NCI-H187 treated with DMSO at 0.1 percent for 48 hours (cell line): ENCODE results near the gene FAM120A.

Experiments used
- DNase-seq: peaks from one replicate; lab custom pipeline; 2025; lab: John Stamatoyannopoulos, UW

The FAM120A gene

GRCh38 chr9:93560991-93561390 is 109.5 kb downstream of the FAM120A start:
- DNase-seq, result no peak

- DNase-seq, result no peak
Measured at GRCh38 chr9:93562157-93562556, 110.7 kb downstream of the FAM120A start.

DNA sequence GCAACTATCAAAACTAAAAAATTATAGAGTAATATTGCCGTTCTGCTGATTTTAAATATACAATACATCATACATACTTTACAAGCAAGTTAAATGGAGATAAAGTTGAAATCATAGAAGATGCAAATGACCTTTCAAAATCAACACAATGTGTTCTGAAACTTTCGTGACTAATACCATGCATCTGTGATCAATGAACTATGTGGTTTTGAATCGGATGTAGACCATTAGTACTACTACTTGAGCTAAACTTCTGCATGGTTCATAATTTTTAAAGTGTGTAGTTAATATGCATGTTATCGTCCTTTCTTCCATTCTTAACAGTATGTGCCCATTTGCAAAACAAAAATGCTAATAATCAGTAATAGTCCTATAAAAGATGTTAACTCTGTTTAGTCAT is 113.6 kb downstream of the FAM120A start:
- DNase-seq, result no peak

DNA sequence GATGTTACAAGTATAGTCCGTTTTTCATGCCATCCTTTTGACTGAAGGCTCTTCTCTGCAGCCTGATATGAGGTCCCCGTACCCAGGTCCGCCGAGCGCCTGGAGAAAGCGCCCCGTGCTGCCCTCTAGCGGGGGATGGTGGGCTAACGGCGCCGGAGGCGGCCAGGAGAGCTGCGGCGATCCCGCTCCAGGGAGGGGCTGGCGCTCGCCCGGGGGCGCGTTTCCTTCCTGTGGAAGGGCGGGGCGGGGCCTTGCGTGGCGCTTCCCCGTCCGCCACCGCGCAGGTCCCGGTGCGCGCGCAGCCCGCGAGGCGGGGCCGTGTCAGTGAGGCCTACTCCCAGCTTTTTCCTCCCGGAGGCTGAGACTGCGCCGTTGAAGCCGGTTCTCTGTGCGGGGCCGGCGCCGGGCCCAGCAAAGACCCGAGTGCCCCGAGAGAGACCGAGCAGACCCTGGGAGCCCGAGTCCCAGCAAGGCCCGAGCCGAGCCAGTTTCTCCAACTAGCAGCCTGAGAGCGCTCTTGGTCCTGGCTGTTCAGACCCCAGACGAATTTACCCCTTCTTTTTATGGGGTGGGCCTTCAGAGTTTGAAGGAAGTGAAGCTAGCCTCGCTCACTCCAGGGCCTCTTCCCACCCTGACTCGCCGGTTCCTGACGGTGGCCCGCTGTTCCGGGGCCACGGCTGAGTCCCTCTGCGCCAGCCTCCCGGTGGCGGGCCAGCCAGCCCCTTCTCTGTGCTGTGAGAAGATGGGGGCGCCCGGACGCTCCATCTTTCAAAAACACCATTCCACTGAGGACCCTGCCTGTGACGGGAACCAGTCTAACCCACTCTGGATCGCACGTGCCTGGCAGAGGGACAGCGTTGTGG is 115.2 kb downstream of the FAM120A start:
- DNase-seq, result peak; percentile 52

DNA sequence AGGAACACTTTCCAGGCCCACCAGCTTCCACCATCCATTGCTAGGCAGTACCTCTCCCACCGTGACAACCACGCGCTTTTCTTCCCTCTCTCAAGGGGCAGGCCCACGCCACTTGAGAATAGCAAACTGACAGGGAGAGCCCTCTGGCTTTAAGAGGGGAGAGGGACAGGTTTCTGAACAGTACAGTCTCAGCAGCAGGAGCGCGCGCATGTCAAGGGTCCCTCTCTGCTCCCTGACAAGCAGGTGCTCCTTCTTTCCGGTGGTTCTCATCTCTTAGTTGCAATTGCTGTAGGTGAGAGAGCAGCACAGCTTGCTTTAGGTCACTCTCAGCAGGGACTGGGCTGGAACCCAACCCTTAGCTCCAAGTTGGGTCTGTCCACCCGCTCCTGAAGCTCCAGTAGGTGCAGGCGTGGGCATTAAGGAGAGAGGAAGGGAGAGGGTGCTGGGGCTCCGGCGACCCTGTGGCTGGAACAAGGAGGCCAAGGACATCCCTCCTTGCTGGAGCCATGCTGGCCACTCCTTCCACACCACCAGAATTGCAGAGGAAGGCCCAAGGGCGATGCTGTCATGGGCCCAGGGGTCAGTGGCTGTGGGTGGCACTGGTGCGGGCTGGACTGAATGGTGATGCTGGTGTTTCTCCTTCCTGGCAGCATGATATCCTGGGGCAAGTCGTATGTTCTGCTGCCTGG is 115.9 kb downstream of the FAM120A start:
- no peak for DNase-seq

- DNase-seq, result no peak
Measured at GRCh38 chr9:93568169-93568568, 116.7 kb downstream of the FAM120A start.

DNA sequence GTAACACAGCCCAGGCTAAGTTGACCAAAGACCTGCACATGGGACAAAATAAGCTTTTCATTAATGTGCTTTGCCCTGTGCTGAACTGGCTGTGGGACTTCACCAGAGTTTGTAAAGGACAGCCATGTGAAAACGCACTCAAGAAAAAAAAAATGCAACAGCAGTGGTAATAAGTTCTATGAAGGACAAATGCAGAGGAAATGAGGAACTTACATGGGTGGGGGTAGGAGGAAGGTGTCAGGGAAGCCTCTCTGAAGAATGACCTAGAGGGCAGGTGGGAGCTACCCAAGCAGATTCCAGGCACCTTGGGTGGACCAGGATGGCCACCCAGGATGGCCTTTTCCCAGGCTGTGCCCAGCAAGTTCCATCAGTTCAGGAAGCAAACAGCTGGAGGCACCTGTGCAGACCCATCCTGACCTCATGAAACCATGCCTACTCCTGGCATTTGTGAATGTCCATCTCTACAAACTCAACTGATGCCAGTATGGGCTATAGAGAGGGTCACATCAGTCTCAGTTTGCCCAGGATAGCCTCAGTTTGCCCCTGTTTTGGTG is 118.2 kb downstream of the FAM120A start:
- DNase-seq, result no peak

- DNase-seq, result no peak
Measured at GRCh38 chr9:93572221-93572620, 120.7 kb downstream of the FAM120A start.

DNA sequence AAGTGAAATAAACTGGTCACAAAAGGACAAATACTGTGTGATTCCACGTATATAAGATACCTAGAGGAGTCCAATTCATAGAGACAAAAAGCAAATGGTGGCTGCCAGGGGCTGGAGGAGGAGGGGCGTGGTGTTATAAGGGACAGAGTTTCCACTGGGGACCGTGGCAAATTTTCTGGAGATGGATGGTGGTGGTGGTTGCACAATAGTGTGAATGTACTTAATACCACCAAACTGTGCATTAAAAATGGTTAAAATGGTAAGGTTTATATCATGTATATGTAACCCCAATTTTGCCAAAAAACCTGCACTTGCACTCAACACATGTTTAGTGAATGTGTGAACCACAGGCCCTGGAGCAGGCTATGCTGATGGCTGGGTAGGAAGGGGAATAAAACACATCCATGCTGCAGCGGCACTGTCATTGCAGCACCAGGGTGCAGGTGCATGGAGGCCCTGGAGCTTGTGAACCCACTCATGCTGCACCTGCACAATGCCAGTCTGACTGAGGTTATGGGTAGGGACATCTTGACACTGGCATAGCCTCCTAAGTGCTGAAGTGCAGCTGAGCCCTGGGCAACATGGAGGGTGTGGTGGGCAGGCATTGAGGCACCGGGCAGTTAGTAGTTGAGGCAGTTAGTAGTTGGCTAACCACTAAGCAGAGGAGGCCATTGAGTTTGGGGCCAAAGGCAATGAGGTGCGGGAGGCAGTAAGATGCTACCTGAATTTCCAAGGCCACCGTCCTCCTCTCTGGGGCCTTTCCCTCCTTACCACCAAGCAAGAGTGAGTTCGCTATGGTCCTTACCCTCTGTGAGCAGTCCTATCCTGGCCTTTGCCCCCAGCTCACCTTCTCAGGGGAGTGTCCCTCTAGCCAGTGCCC is 121.4 kb downstream of the FAM120A start:
- no peak for DNase-seq

DNA sequence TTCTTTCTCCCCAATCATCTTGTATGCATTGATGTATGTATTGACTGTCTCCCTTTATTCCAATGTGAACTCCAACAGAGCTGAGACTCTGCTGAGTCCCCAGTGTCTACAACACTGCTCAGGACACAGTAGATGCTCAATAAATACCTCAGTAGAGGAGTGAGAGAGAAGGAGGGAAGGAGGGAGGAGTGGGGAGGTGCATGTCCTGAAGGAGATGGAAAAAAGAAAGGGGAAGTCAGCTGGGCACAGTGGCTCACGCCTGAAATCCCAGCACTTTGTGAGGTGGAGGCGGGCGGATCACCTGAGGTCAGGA is 122.0 kb downstream of the FAM120A start:
- no peak for DNase-seq

- no peak for DNase-seq
Measured at GRCh38 chr9:93574091-93574899, 122.8 kb downstream of the FAM120A start.

DNA sequence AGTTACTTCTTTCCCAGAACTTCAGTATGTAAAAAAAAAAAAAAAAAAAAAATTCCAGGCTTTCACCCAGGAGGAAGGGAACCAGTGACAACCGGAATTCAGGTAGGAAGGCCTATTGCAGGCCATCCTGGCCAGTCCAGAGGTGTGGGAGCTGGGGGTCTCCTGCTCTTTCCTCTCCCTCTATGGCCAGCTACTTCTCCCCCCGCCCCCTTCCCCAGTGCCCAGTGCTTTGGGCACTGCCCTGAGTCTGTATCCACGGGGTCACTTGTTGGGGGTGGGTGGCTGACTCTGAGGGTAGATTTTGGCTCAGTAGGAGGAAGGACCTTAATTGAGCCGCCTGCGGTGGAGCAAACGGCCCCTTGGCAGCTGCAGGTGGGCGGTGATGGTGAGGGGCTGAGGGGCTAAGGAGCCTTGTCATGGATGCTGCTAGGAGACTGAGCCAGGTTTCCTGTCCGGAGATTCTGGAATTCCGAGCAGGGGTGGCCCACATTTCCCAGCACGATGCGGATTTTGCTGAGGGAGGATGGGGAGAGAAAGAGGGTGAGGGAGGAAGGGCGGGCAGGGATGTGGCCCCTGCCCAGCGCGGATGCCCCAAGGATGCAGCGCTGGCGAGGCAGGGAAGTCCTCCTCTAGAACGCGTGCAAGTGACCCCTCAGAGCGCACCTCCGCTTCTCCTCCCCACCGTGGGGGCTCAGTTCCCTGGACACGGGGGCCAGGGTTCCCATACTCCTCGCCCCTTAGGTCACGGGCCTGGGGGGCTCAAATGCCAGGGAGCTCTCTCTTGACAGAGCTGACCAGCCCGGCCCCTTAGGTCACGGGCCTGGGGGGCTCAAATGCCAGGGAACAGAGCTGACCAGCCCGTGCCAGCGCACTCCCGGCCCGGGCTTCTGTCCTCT is 123.7 kb downstream of the FAM120A start:
- DNase-seq, result no peak

GRCh38 chr9:93575796-93576257 is 124.3 kb downstream of the FAM120A start:
- no peak for DNase-seq

DNA sequence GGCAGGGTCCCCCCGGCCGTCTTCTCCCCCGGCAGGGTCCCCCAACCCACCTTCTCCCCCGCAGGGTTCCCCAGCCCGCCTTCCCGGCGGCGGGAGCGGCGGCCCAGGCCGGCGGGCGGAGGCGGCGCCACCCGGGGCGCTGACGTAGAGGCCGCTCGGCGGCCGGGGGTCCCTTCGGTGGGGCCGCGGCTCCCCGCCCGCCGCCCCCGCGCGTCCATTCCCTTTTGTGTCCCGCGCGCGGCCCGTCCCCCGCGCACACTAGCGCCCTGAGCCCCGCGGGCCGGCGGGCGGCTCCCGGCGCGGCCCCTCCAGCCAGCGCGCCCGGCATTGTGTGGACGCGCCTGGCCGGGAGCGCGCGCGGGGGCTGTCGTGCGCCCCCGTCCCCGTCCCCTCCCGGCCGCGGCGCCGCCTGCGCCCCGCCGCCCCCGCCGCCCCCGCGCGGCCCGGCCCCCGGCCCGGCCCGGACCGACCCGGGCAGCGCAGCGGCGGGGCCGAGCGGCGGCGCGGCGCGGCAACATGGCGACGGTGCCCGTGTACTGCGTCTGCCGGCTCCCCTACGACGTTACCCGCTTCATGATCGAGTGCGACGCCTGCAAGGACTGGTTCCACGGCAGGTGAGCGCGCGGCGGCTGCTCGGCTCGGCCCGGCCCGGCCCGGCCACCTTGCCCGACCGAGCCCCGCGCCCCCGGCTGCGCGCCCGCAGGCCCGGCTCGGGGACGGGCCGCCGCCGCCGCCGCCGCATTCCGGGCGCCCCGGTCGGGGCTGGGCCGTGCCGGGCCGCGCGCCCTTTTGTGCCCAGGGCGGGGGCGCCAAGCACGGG is 125.0 kb downstream of the FAM120A start, which contains the start of gene PHF2:
Gene PHF2 (plus strand): TSS at position 327 of the 820 bp plus-strand sequence. CDS start 190 bp downstream, at position 517.
- DNase-seq, result no peak

- DNase-seq, result no peak
Measured at GRCh38 chr9:93577078-93577974, 125.8 kb downstream of the FAM120A start.

GRCh38 chr9:93577975-93578682 is 126.6 kb downstream of the FAM120A start:
- DNase-seq, result no peak

- no peak for DNase-seq
Measured at GRCh38 chr9:93578844-93579243, 127.4 kb downstream of the FAM120A start.
